NCI-H1105 (cell line): ENCODE results near the gene SERPINA6.
"Not testable (repeated sequence)": the region's sequence is repeated elsewhere in the genome, so short reads cannot be mapped to it uniquely, and the experiment has no call there.

Source experiments
- DNase-seq: peaks from one replicate; lab custom pipeline; 2025; lab: John Stamatoyannopoulos, UW

SERPINA6 gene

DNA sequence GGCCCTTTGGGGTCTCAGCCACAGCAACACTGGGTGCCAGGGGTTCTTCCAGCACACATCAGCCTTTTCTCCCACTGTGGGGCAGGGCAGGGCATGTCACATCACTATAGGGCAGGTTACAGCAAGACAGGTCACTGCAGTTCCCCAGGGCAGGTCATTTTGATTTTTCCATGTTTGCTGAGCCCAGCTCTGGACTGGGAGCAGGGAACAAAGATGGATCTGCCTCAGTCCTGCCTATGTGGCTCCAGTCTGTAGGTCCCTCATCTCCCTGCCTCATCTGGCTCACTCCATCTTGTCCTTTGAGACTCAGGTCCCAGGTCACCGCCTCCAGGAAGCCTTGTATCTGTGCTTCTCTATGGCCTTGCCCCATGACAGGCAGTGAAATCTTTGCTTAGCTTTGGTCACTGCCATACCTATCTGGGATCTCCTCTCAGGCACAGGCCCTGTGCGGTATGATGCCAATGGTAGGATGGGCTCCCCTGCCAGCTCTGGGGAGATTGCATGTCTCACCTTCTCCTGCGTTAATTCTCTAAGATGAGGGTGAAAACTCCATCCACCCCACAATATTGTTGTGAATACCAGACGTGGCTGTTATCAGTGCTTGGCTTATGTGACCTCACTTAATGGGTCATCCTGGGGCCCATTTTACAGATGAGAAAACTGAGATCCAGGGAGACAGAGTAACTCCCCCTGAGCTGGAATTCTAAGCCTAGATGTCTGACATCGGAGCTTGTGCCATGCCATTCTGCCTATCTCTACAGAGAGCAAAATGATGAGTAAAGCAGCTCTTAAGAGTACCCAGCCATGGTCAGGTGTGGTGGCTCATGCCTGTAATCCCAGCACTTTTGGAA, 1.5 kb downstream of the SERPINA6 start:
- no peak for DNase-seq

DNA sequence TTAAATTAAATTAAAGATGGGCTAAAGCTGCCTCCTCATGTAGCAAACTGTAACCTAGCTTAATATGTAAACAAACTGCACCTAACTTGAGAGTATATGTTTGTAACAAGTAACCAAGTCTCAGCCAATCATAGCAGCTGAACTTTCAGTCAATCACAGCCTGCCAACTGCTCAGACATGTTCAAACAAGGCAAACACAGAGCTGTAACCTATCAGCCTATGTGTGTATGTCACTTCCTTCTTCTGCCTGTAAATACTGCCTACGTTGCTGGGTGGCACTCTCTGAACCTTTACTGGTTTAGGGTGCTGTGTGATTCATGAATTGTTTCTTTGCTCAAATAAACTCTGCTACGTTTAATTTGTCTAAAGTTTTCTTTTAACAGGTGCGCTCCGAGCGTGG, 2.9 kb downstream of the SERPINA6 start:
- no peak for DNase-seq

DNA sequence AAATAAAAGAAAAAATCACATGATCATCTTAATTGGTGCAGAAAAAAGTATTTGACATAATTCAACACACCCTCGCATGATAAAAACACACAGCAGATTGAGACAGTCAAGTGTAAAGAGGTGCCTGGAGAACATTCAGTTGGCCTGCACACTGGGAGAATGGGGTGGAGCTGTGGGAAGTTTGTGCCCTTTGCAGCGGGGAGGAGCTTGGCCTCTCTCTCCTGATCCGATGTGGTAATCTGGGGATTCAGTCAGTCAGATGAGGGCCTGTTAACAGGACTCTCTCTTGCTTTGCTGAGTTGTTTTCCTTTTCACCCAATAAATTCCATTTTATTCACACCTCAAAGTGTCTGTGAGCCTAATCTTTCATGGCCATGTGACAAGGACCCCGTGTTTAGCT, 5.9 kb downstream of the SERPINA6 start:
- no peak for DNase-seq

DNA sequence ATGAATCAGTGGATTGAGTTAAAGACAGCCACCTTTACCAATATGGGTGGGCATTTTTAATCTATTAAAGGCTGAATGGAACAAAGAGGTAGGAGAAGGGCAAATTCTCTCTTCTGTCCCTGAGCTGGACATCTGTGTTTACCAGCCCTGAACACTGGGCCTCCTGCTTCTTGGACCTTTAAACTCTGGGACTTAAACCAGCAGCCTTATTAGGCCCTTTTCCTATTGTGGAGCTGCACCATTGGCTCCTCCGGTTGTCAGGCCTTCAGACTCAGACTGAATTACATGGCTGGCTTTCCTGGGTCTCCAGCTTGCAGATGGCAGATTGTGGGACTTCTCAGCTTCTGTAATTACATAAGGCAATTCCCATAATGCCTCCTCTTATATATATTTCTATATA, 6.4 kb downstream of the SERPINA6 start:
- DNase-seq, result no peak

DNA sequence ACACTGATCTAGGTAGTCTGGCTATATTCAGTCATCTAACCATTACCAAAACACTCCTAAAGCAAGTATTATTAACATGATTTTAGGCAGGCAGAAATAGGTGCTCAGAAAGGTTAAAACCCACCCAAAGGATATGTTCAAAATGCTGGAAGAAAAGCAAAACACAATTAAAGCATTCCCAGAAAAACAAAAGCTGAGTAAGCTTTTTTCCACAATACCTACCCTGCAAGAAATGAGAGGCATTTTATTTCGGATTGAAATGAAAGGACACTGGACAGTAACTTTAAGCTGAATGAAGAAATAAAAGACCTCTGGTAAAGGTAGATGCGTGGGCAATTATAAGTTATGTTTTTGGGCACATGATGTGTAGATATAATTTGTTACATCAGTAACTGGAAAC, 8.2 kb downstream of the SERPINA6 start:
- no peak for DNase-seq

DNA sequence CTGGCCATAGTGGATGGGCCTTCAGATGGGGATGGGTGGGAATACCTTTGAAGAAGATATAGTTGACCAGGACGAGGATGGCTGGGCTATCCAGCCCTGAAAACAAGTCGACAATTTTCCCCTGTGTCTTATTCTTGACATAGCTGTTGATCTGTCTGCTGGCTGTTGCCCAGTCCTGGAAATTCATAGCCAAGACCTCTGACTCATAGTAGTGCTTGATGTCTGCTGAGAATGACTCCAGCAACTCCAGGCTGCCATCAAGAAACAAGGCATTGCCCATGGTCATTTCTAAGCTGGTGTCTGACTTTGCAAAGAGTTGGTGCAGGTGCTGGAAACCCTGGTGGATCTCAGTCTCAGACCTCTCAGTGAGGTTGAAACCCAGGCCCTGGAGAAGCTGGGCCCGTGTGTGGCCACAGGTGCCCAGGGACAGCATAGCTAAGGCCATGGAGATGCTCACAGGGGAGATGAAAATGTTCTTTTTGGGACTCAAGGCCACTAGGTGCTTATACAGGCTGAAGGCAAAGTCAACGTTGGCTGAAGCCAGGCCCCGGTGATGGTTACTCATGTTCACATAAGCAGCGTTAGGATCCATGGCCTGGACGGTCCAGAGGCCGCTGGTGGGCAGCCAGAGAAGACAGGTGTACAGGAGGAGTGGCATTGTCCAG, 9.0 kb downstream of the SERPINA6 start:
- DNase-seq, result no peak

DNA sequence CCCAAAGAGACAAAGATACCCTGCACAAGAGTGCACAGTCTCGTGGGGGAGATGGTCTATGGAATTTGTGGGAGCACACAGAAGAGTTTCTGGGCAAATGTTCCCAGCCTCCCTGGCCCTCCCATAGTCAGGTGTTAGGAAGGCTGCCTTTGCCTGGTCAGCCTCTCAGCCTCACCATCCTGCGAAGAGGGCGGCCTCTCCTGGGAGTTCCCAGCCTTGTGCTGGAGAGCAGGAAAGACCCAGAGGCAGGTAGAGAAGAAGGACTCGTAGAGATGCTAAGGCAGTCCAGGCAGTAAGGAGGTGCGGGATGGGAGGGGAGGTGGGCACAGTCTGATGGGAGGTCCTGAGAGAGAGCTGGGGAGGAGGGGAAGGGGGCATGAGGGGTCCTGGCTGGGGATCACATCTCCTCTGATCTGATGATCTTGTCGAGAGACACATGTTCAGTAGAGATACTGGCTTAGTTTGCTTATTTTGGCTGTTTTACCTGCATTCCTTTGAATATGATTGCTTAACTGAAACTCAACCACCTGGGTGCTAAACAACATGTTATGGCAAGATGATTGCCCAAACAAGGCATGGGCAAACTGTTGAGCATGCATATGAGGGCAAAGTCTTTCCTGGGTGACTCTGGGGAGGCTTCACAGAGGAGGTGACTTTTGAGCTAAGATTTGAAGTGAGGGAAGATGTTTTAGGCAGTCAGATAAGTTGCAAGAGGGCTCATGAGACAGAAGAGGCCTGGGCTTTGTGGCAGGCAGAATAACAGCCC, 10.5 kb downstream of the SERPINA6 start:
- DNase-seq, result no peak

DNA sequence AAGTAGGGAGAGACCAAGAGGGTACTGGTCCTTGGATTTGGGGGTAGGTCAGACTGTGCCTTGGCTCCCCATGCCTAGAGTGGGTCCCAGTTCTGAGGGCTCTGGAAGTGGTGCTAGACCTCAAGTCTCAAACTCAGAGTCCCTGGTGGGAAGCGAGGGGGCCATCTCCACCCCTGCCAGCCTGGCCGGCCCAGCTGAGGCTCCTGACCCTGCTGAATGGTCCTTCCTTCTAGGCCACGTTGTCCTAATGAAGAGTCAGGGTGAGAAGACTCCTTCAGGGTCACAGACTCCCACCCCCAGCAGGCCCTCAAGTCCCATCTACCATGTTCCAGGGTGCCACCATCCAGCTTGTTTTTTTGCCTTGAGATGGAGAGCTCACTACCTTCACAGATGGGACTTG, 12.9 kb downstream of the SERPINA6 start:
- no peak for DNase-seq

DNA sequence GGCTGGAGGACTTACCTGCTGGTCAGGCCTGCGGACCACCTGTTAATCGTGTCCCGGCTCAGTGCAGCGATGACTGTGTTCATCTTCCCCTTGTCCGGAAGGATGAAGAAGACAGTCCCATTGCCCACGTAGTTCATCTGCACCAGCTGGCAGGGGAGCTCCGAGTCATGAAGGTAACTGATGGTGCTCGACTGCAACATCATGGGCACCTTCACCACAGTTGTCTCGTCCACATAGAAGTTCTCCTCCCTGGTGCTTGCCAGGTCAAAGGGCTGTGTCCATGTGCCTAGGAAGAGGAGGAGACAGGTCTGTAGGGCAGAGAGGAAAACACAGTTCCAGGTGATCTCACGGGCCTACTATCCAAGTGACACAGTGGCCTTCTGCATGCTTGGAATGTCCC, 13.4 kb downstream of the SERPINA6 start:
- DNase-seq, result no peak

DNA sequence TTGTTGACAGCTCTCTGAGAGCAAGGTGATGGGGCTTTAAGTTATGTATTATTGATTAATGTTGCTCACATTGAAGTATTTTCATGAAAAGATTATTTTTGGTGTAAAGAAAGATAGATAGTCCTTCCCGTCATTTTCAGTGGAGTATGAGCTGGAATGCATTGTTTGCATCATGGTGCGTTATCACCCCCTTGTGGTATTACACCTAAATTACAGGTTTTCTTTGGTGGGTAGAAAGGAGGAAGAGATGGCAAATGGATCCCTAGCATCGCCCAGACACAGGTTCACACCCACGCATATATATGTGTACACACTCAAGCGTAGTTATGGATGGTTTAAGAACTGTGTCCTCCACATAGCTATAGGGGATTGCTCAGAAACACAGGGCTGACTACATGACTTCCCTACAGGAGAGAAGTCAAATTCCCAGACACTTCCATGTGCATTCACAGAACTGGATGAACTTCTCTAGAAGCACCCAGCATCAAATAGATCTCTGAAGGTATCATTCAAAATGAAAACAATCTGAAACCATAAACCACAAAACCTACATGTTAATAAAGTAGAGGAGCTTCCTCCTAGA, 15.6 kb downstream of the SERPINA6 start:
- DNase-seq, result no peak

DNA sequence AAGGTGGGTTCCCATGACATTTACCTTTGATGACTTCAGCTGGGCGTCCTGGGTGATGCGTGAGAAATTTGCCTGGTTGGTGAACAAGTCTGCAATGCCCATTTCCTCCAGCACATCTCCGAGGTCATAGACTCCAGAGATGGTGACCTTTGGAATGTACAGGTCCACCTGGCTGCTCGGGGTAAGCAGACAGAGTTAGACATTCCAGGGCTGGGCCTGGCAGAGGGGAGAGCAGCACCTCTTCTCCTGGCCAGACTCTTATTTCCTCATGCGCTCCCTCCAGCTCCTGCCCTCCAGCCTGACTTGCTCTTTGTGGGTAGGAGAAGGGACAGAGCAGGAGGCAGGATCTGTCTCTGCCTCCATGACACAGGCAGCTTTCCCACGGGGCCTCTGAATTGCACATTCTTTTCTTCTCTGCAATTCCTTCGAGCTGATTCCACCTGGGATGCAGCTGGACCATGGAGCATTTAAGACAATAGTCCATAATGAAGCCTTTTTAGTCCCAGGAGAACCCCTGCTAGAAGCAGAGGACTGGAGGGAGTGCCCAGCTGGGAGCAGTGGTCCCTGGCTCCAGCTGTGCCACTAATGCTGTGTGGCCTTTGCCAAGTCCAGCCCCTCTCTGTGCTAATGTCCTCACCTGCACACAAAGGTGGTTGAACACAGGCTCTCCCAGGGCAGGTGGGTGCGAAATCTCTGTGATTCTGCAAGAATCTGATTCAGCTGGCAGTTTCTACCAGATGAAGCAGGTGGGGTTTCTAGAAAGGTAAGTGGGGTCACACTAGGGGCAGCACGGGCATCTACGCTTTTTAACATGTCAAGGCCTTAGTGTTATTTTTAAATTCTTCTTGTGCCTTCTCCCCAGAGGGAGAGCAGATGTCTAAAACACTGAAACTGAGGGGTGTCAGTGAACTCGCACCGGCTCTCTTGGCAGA, 16.8 kb downstream of the SERPINA6 start:
- no peak for DNase-seq

DNA sequence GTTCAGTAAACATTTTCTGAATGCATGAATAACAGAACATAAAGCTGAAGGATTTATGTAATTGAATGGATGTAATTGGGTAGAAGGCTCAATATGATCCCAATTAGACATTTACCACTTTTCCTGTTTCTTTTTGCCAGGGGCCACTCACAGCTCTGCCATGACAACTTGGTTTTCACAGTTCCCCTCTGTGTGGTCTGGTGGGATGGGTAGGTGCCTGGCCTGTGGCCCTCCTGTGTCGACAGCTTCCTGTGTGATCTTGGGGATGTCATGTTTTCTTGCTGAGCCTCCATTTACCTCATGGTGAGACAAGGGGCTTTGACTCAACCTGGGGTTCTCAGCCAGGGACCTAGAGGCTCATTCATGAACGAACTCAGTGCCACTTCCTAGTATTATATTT, 17.5 kb downstream of the SERPINA6 start:
- no peak for DNase-seq

DNA sequence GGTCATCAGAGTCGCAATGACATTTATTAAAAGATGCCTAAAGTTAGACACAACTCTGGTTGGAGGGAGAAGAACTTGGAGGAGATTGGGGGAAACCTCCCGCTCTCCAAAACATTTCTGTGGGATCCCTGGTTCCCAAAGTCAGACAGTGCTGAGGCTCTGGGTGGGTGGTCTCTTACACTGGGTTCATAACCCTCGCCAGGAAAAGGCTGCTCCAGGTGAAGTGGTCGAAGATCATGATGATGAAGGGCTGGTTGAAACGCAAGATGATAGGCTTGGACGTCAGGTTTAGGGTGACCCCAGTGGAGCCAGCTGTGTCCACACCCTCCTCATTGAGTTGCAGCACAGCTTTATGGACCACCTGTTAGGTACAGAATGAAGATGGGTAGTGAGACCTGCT, 18.9 kb downstream of the SERPINA6 start:
- DNase-seq, result no peak

DNA sequence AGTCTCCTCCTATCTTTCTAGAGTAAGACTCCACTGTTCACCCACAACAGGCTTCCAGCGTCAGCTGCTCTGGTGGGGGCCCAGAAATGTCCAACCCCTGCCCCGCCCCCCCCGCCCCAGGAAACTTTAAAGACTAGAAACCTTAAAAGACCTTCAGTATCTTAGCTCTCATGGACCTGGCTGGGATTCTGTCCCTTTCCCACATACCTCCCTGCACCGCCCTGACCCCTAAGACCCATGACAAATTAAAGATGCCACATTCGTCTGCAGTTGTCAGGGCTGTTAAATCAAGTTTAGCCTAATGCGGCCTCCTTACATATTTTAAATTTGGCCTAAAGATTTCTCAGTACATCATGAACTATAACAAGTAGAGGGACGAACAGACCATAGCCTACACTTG, 20.0 kb downstream of the SERPINA6 start:
- DNase-seq, result no peak

DNA sequence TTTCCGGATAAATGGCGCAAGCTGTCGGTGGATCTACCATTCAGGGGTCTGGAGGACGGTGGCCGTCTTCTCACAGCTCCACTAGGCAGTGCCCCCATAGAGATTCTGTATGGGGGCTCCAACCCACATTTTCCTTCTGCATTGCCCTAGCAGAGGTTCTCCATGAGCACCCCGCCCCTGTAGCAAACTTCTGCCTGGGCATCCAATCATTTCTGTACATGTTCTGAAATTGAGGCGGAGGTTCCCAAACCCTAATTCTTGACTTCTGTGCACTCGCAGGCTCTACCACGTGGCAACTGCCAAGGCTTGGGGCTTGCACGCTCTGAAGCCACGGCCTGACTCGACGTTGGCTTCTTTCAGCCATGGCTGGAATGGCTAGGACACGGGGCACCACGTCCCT, 25.0 kb downstream of the SERPINA6 start:
- no peak for DNase-seq

DNA sequence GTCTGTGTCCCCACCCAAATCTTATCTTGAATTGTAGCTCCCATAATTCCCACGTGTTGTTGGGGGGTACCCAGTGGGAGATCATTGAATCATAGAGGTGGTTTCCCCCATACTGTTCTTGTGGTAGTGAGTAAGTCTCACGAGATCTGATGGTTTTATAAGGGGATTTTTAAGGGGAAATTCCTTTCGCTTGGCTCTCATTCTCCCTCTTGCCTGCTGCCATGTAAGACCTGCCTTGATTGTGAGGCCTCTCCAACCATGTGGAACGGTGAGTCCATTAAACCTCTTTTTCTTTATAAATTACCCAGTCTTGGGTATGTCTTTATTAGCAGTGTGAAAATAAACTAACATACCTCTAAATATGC, 27.0 kb downstream of the SERPINA6 start:
- not testable (repeated sequence) for DNase-seq

DNA sequence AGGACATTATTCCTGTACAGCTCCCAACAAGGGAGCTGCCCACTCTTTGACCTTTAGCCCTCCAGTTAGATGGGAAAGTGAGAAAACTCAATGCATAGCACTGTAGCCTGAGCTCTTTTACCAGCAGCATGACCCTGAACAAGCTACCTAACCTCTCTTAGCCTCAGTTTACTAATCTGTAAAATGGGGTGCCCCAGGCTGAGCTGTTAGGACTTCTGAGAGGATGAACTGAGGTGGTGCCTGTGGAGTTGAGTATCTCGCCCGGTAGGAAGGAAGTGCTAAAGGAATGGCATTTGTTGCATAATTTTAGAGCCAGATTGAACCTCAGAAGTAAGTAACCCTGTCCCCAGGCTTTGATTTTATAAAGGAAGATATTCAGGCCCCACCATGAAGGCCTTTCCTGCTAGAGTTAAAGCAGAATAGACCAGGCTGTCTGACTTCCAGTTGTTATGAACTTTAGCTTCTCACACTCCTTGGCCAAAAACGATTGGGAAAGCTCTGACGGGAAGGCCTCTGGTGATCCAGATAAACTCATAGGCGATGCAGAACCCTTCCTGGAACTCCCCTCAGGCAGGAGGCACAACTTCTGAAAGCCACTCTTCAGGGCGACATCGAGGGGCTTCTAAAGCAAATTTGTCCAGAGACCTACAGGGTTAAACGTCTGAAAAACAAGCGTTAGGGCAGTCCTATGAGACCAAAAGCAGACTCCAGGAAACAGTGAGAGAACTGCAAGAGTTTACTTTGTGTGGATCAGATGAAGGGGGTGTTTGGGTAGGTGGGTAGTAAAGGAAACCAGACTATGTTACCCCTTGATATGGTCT, 27.6 kb downstream of the SERPINA6 start:
- no peak for DNase-seq

DNA sequence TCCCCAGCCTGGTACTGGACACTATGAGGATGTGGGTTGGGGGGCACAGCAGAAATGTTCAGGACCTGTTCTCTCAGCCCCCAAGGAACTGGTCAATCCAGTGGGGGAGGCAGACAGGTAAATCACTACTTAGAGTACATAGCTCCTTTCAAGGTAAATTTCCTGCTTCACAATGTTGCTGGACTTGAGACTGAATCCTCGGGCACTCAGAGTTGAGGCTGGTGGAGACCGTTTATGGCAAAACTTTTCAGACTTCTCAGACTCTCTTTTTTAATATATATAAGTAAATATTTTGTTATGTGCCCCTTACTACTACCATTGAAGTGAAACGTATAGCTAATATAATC, 29.6 kb downstream of the SERPINA6 start:
- no peak for DNase-seq

DNA sequence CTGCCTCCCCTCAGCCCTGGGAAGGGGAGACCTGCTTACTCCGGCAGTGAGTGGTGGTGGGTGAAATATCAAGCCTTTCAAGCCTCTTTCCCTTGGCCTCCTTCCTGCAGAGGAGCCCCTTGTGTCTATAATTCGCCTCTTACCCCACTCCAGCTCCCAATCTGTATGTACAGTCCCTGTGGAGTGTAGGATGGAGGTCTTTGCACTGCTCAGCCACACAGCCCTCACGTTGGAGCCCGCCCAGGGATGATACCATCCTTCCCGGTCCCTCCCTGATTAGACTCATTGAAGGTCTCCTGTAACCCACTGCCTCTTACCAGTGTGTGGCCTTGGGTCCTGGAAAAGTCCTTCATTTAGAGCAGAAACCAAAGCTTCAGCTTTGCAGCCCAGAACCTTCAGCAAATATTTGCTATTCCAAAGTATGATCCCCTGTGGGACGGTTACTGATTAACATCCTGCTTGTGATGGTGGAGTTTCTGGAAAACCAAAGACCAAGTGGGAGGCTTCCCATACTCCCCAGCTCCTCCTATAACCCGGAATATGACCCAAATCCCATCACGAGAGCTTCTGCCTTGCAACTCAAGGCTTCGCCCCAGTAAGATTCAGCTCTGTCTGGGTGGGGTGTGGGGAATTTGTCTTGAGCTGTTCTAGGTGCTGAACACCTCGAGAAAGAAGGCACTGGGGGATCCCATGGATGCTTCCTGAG, 30.1 kb downstream of the SERPINA6 start, which contains the start of gene SERPINA10:
Gene SERPINA10 (minus strand): TSS at position 397 of the 706 bp plus-strand sequence. CDS start 2,675 bp downstream, outside the sequence.
- no peak for DNase-seq

DNA sequence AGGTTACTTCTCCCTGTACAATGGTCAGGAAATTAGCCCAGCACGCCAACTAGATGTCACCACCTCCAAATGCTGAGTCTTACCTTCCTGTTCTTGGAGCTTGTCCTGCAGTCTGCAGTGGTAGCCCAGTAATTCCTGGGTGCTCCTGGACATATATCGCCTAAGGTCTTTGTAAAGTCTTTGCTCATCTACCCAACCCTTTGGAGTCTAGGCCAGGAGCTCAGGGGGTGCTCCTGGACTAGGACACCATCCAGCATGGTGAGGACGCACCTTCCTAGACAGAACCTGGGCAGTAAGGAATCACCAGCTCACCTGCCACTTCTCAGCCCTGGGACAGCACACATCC, 30.6 kb downstream of the SERPINA6 start:
- no peak for DNase-seq
